HG03108 (cell line): ENCODE measurements around the gene PIK3R1.

Source experiments
- ATAC-seq: cut with Tn5 transposase; IDR thresholded peaks from one replicate; pipeline ENCODE4 v1.9.1; 2021; ENCODE audit warnings: moderate library complexity; ENCODE audit not compliant: unreplicated experiment

The PIK3R1 gene

GRCh38 chr5:68290260-68290674 is 74.7 kb downstream of the PIK3R1 start:
- no peak for ATAC-seq

GRCh38 chr5:68290847-68291246 is 75.3 kb downstream of the PIK3R1 start:
- no peak for ATAC-seq

GRCh38 chr5:68292316-68292715 is 76.8 kb downstream of the PIK3R1 start:
- no peak for ATAC-seq

- no peak for ATAC-seq
Measured at GRCh38 chr5:68295772-68296171, 80.2 kb downstream of the PIK3R1 start.

- no peak for ATAC-seq
Measured at GRCh38 chr5:68296895-68297294, 81.3 kb downstream of the PIK3R1 start.

GRCh38 chr5:68297656-68298055 is 82.1 kb downstream of the PIK3R1 start:
- no peak for ATAC-seq

- no peak for ATAC-seq
Measured at GRCh38 chr5:68298479-68298878, 82.9 kb downstream of the PIK3R1 start.

- no peak for ATAC-seq
Measured at GRCh38 chr5:68299105-68299504, 83.5 kb downstream of the PIK3R1 start.

GRCh38 chr5:68299575-68299974 is 84.0 kb downstream of the PIK3R1 start:
- no peak for ATAC-seq

- peak; percentile 67 for ATAC-seq
Measured at GRCh38 chr5:68303038-68303738, 87.6 kb downstream of the PIK3R1 start.

- peak; percentile 26 for ATAC-seq
Measured at GRCh38 chr5:68303754-68304420, 88.3 kb downstream of the PIK3R1 start.

- no peak for ATAC-seq
Measured at GRCh38 chr5:68304421-68305052, 89.0 kb downstream of the PIK3R1 start.

- ATAC-seq, result no peak
Measured at GRCh38 chr5:68305223-68305870, 89.8 kb downstream of the PIK3R1 start.

GRCh38 chr5:68306361-68307014 is 90.9 kb downstream of the PIK3R1 start:
- ATAC-seq, result no peak

GRCh38 chr5:68313336-68313735 is 97.8 kb downstream of the PIK3R1 start:
- ATAC-seq, result no peak

GRCh38 chr5:68314465-68314864 is 98.9 kb downstream of the PIK3R1 start:
- ATAC-seq, result no peak

- ATAC-seq, result peak; percentile 99
Measured at GRCh38 chr5:68315679-68316271, 100.2 kb downstream of the PIK3R1 start.

GRCh38 chr5:68316469-68316868 is 100.9 kb downstream of the PIK3R1 start:
- no peak for ATAC-seq

- no peak for ATAC-seq
Measured at GRCh38 chr5:68317646-68318045, 102.1 kb downstream of the PIK3R1 start.

GRCh38 chr5:68318955-68319705 is 103.6 kb downstream of the PIK3R1 start:
- ATAC-seq, result no peak
